Stimulated activated CD4-positive, alpha-beta T cell treated with anti-CD3 and anti-CD28 coated beads, Interleukin-15, amount 100 ng/mL, for 24 hours (primary cell): ENCODE data around the gene LAMTOR4.

ENCODE experiments used
- DNase-seq: peaks from one replicate; pipeline ENCODE4 v3.0.0-alpha.2; 2020

Gene LAMTOR4

GRCh38 chr7:100154651-100155491, 6.2 kb downstream of the LAMTOR4 start:
- DNase-seq, result no peak

- DNase-seq, result no peak
These were observed 7.0 kb downstream of the LAMTOR4 start for GRCh38 chr7:100155553-100156317.

DNA sequence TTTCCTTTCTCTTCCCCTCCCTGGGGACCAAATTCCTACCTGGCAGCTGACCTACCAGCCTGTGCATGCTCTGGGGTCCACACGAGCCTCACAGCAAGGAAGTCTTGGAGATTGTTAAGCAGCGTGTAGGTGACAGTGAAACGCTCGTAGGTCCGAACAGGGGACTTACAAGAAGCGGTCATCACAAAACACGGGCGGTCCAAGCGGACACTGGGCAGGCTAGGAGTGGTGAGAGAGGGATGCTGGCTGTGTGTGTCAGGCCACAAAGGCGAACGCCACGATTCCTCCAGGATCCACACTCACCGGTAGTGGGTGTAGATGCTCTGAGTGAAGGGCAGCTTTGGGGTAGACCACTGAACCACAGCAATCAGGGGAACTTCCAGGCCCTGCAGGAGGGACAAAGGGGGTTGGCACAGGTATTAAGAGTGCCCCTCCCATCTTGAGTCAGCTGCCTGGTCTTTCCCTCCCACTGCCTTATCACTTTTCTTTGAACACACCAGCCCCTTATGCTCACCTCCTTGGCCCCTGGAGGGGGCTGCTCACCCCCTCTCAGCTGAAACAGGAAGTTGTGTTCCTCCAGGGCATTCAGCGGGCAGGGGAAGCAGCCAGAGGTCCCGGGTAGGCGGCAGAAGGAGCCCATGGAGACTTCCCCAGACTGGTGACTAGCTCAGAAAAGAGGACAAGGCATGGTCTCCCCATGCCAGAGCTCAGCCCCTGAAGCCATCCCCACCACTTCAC, 7.8 kb downstream of the LAMTOR4 start:
- DNase-seq, result no peak

- no peak for DNase-seq
These were observed 8.3 kb downstream of the LAMTOR4 start for GRCh38 chr7:100157069-100157333.

DNA sequence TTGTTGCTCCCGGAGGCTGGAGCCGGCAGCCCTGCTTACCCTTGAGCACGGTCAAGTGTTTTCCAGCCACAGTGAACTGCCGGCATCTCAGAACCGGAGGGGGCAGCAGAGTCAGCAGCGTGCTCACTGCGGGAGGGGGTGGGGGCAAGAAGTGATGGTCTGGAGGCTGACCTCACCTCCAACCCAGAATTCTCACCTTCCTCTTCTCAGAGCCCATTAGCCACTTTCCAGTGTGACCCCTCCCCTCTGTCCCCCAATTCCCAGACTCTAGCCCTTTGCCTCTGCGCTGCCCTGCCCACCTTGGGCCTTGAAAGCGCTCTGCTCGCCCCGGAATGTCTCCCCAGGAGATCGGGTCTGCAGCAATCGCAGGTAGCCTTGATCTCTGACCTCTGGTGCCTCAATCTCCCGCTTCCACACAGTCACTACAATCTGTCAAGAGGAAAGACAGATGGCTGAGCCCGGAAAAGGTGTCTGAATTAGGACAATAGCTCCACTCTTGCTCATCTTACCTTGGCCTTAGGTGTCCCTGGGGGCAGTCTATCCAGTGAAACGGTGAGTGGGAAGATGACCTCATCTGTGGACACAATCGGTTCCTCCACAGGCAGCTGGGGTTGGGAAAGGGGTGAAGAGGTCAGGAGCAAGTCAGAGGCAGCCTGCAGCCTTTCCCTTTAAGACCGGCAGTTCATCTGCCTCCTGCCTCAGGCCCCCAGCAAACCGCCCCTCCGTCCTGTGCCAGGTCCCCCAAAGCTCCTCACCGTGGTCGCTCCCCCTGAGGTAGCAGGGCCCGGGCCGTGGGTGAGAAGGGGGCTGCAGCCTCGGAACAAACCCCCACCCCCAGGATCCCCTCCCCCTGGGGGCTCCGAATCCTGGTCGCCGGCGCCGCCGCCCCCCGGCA, 8.9 kb downstream of the LAMTOR4 start:
- DNase-seq, result no peak

- peak; percentile 99 for DNase-seq
These were observed 9.7 kb downstream of the LAMTOR4 start, which contains the start of gene TRAPPC14 for GRCh38 chr7:100158229-100159098. Gene TRAPPC14, minus strand, starts transcription at chr7:100158723. Its CDS starts 224 bp downstream, at chr7:100158499.

DNA sequence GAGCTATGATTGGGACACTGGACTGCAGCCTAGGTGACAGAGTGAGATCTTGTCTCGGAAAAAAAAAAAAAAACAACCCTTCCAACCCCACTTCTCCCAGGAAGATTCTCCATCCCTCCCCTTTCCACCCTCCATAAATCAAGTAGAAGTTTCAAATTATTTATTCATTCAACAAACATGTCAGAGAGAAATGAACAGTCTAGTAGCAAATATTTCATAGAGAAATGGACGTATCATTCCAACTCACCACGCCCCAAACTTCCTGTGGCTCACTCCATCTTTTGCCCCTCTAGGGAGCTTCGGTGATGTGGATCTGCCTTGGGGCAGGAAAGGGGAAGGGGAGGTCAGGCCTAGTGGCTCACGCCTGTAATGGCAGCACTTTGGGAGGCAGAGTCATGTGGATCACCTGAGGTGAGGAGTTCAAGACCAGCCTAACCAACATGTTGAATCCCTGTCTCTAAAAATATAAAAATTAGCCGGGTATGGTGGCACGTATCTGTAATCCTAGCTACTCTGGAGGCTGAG, 10.4 kb downstream of the LAMTOR4 start:
- no peak for DNase-seq

GRCh38 chr7:100160067-100160466, 11.3 kb downstream of the LAMTOR4 start:
- no peak for DNase-seq

DNA sequence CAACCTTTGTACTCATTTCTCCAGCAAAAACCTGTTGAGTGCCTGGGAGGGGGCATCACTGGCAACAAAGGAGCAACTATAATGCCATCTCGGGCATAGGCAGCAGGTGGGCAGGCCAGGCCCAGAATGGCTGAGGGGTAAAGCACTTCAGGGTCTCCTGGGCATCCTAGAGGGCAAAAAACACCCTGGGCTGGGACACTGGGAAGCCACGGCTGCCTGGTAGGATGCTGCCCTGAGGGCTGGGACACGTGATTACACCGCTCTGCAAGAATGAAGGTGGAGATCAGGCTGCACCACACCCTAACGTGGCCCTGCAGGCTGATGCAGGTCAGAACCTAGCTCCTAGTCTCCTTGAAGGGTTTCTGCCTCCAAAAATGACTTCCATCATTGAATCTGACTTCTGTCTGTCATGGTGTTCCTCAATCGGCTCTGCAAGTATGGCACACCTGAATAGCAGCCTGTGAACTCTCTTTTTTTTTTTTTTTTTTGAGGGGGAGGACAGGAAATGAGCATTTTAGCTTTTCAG, 14.4 kb downstream of the LAMTOR4 start:
- no peak for DNase-seq

- DNase-seq, result no peak
These were observed 15.2 kb downstream of the LAMTOR4 start for GRCh38 chr7:100163871-100164270.

- peak; percentile 61 for DNase-seq
These were observed 17.7 kb downstream of the LAMTOR4 start for GRCh38 chr7:100166317-100166940.

DNA sequence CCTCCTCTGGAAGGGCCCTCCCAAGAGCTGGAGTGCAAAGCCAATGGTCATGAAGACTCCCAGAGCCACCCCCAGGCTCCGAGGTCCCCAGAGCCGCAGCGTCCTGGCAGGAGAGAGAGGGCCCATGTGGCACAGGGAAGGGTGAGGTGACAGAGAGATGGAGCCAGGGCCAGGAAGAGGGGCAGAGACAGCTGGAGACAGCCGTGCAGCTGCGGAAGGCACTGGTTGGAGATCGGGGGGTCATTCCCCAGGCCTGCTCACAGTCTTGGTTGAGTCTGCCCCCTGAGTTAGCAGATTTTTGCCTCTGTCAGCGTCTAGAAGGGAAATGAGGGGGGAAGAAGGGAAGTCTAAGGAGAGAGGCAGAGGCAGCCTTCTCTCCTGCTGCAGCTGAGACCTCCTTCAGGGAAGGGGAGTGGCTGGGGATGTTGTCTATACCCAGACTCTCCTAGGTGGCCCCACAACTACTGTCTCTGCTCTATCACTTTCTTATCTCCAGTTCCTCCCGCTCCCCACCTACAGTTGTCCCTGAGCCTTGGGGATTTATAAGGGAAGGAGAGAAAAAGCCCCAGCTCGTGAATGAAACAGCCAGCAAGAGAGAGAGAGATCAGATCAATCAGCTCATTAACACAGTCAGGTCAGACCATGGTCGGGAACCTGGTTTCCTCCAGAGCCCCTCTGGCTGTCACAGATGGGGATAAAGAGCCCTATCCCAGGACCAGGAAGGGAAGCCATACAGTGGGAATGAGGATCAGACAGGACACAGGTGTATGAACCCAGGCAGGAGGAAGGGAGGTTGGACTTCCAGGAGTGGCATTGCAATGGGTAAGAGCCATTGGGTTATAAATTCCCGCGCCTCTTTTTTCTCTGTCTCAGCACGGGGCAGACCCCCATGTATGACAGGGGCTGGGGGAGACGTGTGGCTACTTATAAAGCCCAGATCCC, 18.5 kb downstream of the LAMTOR4 start:
- no peak for DNase-seq

DNA sequence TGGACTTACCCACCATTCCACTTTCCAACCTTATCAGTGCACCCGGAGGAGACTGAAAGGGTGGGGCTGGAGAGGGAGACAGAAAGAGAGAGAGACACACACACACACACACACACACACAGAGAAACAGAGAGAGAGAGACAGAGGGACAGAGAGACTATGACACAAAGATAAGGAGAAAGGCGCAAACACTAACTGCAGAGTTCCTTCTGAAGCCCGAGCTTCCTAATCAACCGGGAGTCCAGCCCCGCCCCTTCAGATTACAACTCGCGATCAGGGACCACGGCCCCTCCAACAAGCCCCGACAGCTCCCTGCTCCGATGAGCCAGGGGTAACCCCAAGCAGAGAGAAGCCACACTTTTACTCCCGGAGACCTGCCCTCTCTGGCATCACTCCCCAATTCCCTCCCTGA, 19.2 kb downstream of the LAMTOR4 start:
- peak; percentile 36 for DNase-seq

- peak; percentile 42 for DNase-seq
These were observed 20.6 kb downstream of the LAMTOR4 start for GRCh38 chr7:100169147-100169850.

DNA sequence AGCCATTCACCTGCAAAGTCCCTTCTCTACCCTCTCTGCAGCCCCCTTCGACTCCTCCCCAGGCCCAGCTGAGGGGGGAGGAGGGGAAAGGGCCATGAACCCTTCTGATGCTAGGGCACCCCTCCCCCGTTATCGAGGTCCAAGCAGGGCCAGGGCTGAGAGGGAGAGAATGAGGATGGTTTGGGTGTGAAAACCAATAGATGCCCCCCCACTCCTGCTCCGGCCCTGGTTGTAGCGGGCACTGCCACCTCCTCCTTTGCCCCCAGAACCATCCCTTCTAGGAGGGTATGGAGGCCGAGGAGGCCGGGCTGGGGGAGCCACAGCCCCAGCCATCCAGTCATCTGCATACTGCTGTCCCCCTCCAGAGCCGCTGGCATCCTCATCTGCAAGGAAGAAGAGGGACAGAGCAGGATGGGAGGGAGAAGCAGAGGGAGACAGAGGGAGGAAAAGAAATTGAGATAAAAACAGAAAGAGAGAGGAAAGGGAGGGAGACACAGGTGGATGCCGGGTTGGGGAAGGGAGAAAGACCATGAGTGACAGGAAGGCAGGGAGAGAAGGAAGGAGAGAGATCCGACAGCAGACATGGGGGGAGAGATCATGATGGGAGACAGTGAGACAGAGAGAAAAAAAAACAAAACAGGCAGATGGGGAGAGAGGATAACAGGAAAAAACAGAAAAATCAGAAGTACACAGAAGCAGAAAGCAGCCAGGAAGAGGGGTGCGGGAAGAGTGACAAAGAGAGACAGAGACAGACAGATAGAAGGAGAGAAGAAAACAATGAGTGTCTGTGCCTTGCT, 21.6 kb downstream of the LAMTOR4 start:
- no peak for DNase-seq

- peak; percentile 45 for DNase-seq
These were observed 22.5 kb downstream of the LAMTOR4 start for GRCh38 chr7:100171087-100171681.

GRCh38 chr7:100171840-100172239, 23.1 kb downstream of the LAMTOR4 start:
- DNase-seq, result no peak
